Eye (tissue), 1 donor: Measurements from ENCODE around the gene ADAMTS15.

Experiments
- DNase-seq: peaks from one replicate; pipeline ENCODE4 v3.0.0-alpha.2; 2015

ADAMTS15 gene, protein sequence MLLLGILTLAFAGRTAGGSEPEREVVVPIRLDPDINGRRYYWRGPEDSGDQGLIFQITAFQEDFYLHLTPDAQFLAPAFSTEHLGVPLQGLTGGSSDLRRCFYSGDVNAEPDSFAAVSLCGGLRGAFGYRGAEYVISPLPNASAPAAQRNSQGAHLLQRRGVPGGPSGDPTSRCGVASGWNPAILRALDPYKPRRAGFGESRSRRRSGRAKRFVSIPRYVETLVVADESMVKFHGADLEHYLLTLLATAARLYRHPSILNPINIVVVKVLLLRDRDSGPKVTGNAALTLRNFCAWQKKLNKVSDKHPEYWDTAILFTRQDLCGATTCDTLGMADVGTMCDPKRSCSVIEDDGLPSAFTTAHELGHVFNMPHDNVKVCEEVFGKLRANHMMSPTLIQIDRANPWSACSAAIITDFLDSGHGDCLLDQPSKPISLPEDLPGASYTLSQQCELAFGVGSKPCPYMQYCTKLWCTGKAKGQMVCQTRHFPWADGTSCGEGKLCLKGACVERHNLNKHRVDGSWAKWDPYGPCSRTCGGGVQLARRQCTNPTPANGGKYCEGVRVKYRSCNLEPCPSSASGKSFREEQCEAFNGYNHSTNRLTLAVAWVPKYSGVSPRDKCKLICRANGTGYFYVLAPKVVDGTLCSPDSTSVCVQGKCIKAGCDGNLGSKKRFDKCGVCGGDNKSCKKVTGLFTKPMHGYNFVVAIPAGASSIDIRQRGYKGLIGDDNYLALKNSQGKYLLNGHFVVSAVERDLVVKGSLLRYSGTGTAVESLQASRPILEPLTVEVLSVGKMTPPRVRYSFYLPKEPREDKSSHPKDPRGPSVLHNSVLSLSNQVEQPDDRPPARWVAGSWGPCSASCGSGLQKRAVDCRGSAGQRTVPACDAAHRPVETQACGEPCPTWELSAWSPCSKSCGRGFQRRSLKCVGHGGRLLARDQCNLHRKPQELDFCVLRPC

DNA sequence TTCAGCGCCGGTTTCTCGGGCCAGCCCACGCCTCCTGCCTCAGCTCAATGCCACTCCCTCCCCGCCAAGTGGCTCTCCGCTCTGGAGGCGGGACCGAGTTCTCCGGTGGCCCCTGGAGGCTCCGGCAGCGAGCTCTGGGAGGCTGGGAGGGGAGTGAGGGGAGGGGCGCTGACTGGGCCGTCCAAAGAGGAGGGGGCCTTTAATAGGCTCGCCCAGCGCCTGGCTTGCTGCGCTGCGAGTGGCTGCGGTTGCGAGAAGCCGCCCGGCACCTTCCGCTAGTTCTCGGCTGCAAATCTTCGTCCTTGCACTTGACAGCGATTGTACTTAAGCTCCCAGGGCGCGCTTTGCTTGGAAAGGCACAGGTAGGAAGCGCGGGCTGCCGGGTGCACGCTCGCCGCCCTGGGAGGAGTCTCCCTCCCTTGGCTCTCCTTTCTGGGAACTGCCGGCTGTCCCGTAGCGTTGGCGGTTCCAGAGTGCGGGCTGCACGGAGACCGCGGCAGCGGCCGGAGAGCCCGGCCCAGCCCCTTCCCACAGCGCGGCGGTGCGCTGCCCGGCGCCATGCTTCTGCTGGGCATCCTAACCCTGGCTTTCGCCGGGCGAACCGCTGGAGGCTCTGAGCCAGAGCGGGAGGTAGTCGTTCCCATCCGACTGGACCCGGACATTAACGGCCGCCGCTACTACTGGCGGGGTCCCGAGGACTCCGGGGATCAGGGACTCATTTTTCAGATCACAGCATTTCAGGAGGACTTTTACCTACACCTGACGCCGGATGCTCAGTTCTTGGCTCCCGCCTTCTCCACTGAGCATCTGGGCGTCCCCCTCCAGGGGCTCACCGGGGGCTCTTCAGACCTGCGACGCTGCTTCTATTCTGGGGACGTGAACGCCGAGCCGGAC, at the start of gene ADAMTS15:
TSS of gene ADAMTS15 (plus strand) at position 230 of the 894 bp plus-strand sequence. CDS start at position 559, 329 bp downstream.
- DNase-seq: peak; percentile 94

GRCh38 chr11:130399196-130399595, 49.2 kb upstream of the ADAMTS15 start:
- DNase-seq: no peak

- no peak for DNase-seq
These were observed 47.5 kb upstream of the ADAMTS15 start for GRCh38 chr11:130400781-130401483.

DNA sequence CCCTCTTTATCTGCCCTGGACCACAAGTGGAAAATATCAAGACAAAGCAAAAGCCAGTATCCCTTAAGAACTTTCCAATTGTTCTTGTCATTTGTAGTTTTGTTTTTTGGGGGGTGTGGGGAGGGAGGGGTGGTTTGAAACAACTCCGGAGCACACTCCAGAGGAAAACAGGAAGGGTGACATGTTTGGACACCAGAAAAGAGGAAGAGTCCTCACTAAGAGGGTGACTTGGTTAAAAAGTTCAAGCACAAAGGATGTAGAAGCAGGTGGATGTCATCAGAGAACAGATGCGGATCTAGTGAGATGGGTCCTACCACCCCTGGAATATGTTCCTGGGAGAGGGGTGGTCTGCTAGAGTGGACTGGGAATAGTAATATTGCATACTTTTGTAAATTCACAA, 45.9 kb upstream of the ADAMTS15 start:
- DNase-seq: no peak

DNA sequence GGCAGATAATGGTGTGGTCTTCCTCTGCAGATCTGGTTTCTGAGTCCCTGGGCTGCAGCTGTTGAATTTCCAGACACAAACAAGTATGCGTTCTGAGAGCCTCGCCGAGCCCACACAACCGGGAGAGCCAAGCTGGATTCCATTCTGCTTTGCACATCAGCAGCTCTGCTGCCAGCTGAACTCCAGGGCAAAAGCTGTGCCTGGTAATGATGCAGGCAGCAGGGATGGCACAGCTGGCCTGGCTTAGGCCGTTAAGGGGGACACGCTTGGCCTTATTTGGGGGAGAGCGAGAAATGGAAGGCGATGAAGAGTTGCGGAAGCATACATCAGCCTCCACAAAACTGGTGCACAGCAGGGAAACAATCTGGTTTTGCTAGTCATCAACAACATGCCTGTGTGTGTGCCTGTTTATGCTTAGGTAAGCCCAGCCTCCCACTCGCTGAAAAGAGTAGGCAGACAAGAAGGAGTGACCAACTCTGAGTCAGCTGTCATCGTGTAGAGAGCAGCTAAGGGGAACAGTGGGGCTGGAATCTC, 45.1 kb upstream of the ADAMTS15 start:
- DNase-seq: peak; percentile 73

DNA sequence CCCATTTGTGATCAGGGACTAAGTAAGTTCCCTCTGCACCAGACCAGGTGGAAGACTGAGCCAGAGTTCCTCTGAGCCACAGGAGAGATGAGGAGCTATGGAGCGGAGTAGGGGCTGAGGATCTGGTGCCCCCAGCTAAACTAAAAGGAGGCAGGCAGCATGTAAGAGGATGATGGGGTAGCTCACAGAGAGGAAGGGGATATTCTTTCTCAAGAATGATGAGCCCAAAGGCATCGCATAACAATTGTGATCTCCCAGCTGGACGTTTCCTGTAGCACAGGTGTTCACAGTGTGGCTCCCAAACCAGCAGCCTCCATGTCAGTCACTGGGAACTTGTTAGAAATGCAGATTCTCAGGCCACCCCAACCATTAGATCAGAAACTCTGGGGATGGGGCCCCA, 44.5 kb upstream of the ADAMTS15 start:
- no peak for DNase-seq

GRCh38 chr11:130404727-130405126, 43.7 kb upstream of the ADAMTS15 start:
- no peak for DNase-seq

DNA sequence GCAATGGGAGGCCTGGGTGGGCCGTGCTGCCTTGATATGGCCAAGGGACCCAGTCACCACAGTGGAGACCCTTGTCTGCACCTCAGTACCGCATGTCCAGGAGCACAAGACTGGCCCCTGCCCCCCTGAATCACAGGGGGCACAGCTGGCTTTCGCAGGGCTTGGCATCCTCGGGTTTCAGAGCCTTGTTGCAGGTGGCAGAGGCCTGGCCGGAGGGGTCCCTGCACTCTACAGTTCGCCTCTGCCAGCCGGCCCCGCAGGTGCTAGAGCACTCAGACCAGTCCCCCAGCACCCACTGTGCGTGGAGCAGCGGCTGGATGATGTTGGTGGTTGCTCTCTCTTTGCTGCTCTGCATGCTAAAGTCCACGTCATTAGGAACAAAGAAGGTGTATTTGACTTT, 43.0 kb upstream of the ADAMTS15 start:
- no peak for DNase-seq

DNA sequence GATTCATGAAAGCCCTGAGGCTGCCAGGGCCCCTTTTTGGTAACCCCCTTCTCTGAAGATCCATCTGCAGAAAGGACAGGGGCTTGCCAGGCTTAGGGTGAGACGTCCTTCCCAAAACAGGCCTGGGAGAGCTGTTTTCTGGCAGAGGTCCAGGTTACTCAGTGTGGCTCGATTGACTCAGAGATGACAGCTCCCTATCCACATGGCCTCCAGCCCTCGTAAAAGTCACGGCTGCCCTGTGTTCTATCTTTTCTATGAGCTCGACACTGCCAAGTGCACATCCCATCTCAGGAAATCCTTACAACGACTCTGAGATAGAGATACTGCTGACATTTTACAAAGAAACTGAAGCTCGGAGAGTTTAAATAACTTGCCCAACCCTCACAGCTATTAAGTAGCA, 40.5 kb upstream of the ADAMTS15 start:
- DNase-seq: no peak

GRCh38 chr11:130408401-130408890, 40.0 kb upstream of the ADAMTS15 start:
- DNase-seq: no peak

DNA sequence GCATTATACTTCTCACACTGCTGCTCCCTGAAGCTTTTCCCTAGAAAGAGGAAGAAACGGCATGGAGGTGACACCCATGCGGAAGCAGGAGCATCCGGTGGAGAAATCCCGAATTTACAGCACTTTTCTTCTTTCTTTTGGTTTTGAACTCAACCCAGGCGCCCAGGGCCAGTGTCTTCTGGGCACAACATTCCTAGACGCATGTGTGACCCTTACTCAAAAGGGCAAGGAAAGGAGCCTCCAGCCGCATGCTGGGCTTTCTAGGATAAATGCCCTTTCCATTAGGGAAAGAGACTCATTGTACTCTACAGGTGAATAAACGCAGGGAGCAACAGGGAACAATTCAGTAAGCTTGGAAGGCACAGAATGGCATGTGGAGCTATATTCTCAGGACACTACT, 39.5 kb upstream of the ADAMTS15 start:
- no peak for DNase-seq

DNA sequence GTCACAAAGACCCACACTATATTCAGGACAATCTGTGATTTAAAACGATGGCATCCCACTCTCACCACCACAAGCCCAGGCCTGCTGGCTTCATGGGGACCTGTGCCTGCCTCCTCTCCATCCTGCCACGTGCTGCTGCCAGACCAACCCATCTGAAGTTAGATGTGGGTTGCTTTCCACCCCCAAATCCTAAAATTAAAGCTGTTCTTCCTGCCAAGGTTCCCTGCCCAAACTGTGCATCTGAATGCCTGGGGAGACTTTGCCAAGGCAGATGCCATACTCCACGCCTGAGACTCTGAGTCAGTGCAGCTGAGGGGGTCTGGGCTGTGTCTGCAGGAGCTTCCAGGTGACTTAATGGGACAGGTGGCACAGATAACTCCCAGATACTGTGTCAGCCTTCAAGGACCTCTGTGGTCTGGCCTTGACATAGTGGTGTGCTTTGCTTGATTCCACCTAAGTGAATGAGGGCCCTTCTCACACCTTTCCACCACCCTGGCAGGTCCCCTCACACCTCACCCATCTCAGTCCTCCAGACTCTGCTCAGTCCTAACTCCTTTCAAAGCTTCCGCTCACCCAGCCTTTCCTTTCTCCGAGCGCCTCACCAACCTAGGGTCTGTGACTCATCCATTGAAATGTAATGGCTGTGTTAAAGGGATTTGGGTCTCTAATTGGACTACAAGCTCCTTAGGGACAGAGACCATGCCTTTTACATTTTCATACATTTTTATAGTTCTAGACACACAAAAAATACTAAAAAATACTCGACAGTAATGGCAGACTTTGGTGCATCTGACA, 38.7 kb upstream of the ADAMTS15 start:
- no peak for DNase-seq

- DNase-seq: no peak
These were observed 37.2 kb upstream of the ADAMTS15 start for GRCh38 chr11:130411223-130411622.

- no peak for DNase-seq
These were observed 34.9 kb upstream of the ADAMTS15 start for GRCh38 chr11:130413405-130414106.

DNA sequence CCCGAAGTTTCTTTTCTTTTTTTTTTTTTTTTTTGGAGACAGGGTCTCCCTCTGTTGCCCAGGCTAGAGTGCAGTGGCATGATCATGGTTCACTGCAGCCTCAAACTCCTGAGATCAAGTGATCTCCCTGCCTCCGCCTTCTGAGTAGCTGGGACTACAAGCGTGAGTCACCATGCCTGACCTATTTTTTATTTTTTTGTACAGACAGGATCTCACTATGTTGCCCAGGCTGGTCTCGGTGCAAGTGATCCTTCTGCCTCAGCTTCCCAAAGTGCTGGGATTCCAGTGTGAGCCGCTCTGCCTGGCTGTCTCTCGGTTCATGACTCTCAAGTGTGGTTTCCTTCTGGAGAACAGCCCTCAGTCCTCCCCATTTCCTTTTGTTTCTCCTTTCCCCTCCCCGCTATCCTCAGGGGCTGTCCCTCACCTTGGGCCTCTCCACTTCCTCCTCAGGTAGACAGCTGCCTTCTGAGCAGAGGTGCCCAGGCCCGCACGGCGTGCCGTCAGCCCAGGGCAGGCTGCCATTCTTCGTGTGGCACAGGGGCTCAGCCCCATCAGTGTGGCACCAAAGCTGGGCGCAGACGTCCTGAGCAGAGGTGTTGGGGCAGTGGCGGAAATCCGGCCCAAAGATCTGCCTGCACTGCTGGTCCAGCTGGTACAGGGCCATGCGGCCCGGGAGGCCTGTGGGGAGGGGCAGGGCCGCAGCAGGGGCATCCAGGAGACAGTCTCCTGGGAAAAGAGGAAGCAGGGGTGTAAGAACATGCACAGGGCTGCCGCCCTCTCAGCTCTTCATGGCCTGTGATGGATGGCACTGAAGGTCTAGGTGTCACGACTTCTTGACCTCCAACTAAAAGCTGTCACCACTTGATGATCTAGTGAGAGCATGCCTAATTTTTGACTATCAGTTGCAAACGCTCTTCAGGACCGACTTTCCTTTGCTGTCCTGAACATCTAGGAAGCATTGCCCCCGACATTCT, 34.1 kb upstream of the ADAMTS15 start:
- DNase-seq: no peak

- no peak for DNase-seq
These were observed 32.5 kb upstream of the ADAMTS15 start for GRCh38 chr11:130415731-130416529.

GRCh38 chr11:130416530-130416882, 31.9 kb upstream of the ADAMTS15 start:
- DNase-seq: peak; percentile 64

- DNase-seq: no peak
These were observed 31.5 kb upstream of the ADAMTS15 start for GRCh38 chr11:130416906-130417305.
